Spleen (tissue), 11 donors: ENCODE measurements around the gene TTLL9. TPM values are rescaled to one million over a fixed set of nuclear protein-coding genes. Genes with fewer than 3 reads are reported as not detected.

Source experiments
- DNase-seq: peaks from one replicate; pipeline ENCODE4 v3.0.0-alpha.2; 2020
- H3K27ac ChIP-seq, 8 donors: fragments of 200-600 bp; sonication (generic) in 7 of 8; 1 replicate in 4 of 8; 2 replicates in 4 of 8; pipeline versions ENCODE4 v1.5.0 to v1.8.0; 2016 to 2021; ENCODE audit warnings: inconsistent platforms in 4 of 8, mild to moderate bottlenecking in 4 of 8, moderate library complexity in 1 of 8
- H3K27me3 ChIP-seq, 7 donors: fragments of 200-600 bp; sonication (generic) in 6 of 7; replicated peaks in 1 of 7; 1 replicate in 4 of 7; 2 replicates in 3 of 7; pipeline versions ENCODE4 v1.5.0 to v1.8.0; 2016 to 2021; ENCODE audit warnings: inconsistent platforms in 3 of 7, mild to moderate bottlenecking in 1 of 7
- H3K36me3 ChIP-seq, 6 donors: fragments of 200-600 bp; sonication (generic) in 5 of 6; 1 replicate in 4 of 6; 2 replicates in 2 of 6; pipeline versions ENCODE4 v1.5.0 to v1.8.0; 2016 to 2021; ENCODE audit warnings: inconsistent platforms in 2 of 6
- H3K4me1 ChIP-seq, 6 donors: fragments of 200-600 bp; sonication (generic) in 5 of 6; 1 replicate in 3 of 6; 2 replicates in 3 of 6; pipeline versions ENCODE4 v1.5.0 to v1.8.0; 2016 to 2021; ENCODE audit warnings: inconsistent platforms in 3 of 6
- H3K4me3 ChIP-seq, 8 donors: fragments of 200-600 bp; sonication (generic) in 7 of 8; 1 replicate in 4 of 8; 2 replicates in 4 of 8; pipeline versions ENCODE4 v1.5.0 to v1.8.0; 2016 to 2021; ENCODE audit warnings: inconsistent platforms in 4 of 8, mild to moderate bottlenecking in 4 of 8, moderate library complexity in 2 of 8
- H3K9me3 ChIP-seq, 8 donors: fragments of 200-600 bp; sonication (generic) in 7 of 8; 1 replicate in 4 of 8; 2 replicates in 4 of 8; pipeline versions ENCODE4 v1.5.0 to v1.8.0; 2016 to 2021; ENCODE audit warnings: inconsistent platforms in 4 of 8
- CTCF ChIP-seq, 11 experiments: fragments of 200-600 bp in 7 of 11; fragments of 450-650 bp in 4 of 11; sonication (generic) in 4 of 11; IDR thresholded peaks in 8 of 11; conservative IDR thresholded peaks in 3 of 11; 1 replicate in 7 of 11; 2 replicates in 4 of 11; pipeline versions ENCODE4 v1.4.0 to v1.8.0; 2016 to 2021; ENCODE audit warnings: antibody characterized with exemption in 11 of 11, inconsistent platforms in 4 of 11, mild to moderate bottlenecking in 1 of 11
- POLR2A ChIP-seq, 3 donors: fragments of 450-650 bp; IDR thresholded peaks; one replicate each; pipeline ENCODE4 v1.5.1; 2017; ENCODE audit warnings: antibody characterized with exemption in 3 of 3, mild to moderate bottlenecking in 1 of 3
- POLR2AphosphoS5 ChIP-seq, 3 donors: sonication (generic); formaldehyde crosslinking; IDR thresholded peaks; one replicate each; pipeline ENCODE4 v1.5.1; 2017; ENCODE audit warnings: antibody characterized with exemption in 3 of 3
- whole genome bisulfite sequencing, 5 donors: extraction: QIAGEN DNeasy Blood & Tissue Kit in 3 of 5; methylation state at CpG; one replicate each; pipeline versions ENCODE4 v1.1.5 to v1.1.7; 2013 to 2018; 5-methylcytosine and 5-hydroxymethylcytosine counted together
- intact Hi-C: fragments of 100-400 bp; cut with DNase I; formaldehyde crosslinking; loops from one replicate; pipeline ENCODE4 v1.15.0; 2023; ENCODE audit warnings: low total_unique reads
- polyA plus RNA-seq, 3 donors: library from polyadenylated mRNA; stranded (reverse); fragments of 200-250 nt; gene quantifications; one replicate each; pipeline ENCODE4 v1.2.1, GENCODE V29; 2013
- total RNA-seq, 7 donors: library from RNA; depleted of rRNA in 3 of 7; stranded (reverse); fragments of >200 nt in 3 of 7; fragmentation: NEBNext Ultra II Directional in 4 of 7; extraction: Animal tissue kit (Norgen Biotek cat#: 25700) in 4 of 7; gene quantifications; one replicate each; pipeline versions ENCODE4 v1.1.0 to v1.2.1, GENCODE V29; 2016 to 2021
- donor health status: healthy with polysubstance abuse.
- donor health status: DM: no; HTN: no; CAD: no; lungs with moderate emphysema.
- donor health status: DM: no; HTN: no; CAD: no.
- donor health status: Bipolar disorder and iron deficiency.
- donor health status: healthy.
- donor health status: DM: no; HTN: no; CAD: no.
- donor health status: DM: yes; HTN: yes; CAD: no.

TTLL9 gene
- total and polyA plus RNA-seq, 10 donors, result 0.22 to 0.79 (median 0.33) TPM

- 0 to 1% (median 0%) methylated on average over 55 to 63 of the region's 63 CpGs for WGBS, 5 donors
Observed at GRCh38 chr20:31951530-31952453, 81.4 kb downstream of the TTLL9 start, which contains the start of gene PDRG1. Gene PDRG1, minus strand, starts transcription at chr20:31952046. Its CDS starts 85 bp downstream, at chr20:31951961.

GRCh38 chr20:31953556-31954148 is 83.2 kb downstream of the TTLL9 start:
- TF ChIP-seq POLR2A (IDR thresholded peaks at IDR 0.05) (no peak), CTCF (IDR thresholded peaks at IDR 0.05 in 8 of 11, conservative IDR thresholded peaks at IDR 0.05 in 3 of 11) (no peak), POLR2AphosphoS5 (IDR thresholded peaks at IDR 0.05) (no peak)
- peaks cover 11 to 33% (median 25%) of the 10 kb centered on the region in 6 donors for H3K4me1 ChIP-seq
- 84 to 91% (median 88%) methylated on average over 6 of the region's 6 CpGs for WGBS, 5 donors
- H3K9me3 ChIP-seq, result no peaks in the 10 kb centered on the region
- no peak for DNase-seq
- peaks cover 0 to 16% (median 0%) of the 10 kb centered on the region in 7 donors for H3K27me3 ChIP-seq
- no peak overlapping the region for H3K27ac ChIP-seq
- H3K36me3 ChIP-seq, result peaks cover 0 to 17% (median 11%) of the 10 kb centered on the region in 6 donors
- H3K4me3 ChIP-seq, result no peak overlapping the region
- intact Hi-C loops, result loop anchor here (10.0 kb wide), 1 partner anchor 99 kb away; no protein-coding TSS in a partner anchor

More at GRCh38 chr20:31951530-31952453, 81.4 kb downstream of the TTLL9 start, which contains the start of gene PDRG1:
- peaks cover 11 to 33% (median 25%) of the 10 kb centered on the region in 6 donors for H3K4me1 ChIP-seq
- peak within 1 kb of the TSS; percentile 76 to 97 (median 88) for H3K4me3 ChIP-seq
- intact Hi-C loops, result loop anchor here (10.0 kb wide), 1 partner anchor 97 kb away; no protein-coding TSS in a partner anchor
- peaks cover 0 to 7% (median 0%) of the 10 kb centered on the region in 8 donors for H3K9me3 ChIP-seq
- TF ChIP-seq POLR2AphosphoS5 (IDR thresholded peaks at IDR 0.05), result peak; percentile 94 to 95 (median 95)
- TF ChIP-seq POLR2A (IDR thresholded peaks at IDR 0.05), result no peak
- TF ChIP-seq CTCF (IDR thresholded peaks at IDR 0.05 in 8 of 11, conservative IDR thresholded peaks at IDR 0.05 in 3 of 11), result peak; percentile 87 to 99 (median 97)
- peaks cover 0 to 6% (median 0%) of the 10 kb centered on the region in 7 donors for H3K27me3 ChIP-seq
- H3K27ac ChIP-seq, result peak within 1 kb of the TSS; percentile 72 to 92 (median 84)
- peak; percentile 99 for DNase-seq
- H3K36me3 ChIP-seq, result peaks cover 3 to 35% (median 30%) of the 10 kb centered on the region in 6 donors

- Histone ChIP-seq H3K36me3 (peaks cover 0 to 8% (median 3%) of the 10 kb centered on the region in 6 donors), H3K4me1 (peaks cover 11 to 27% (median 21%) of the 10 kb centered on the region in 6 donors), H3K9me3 (no peaks in the 10 kb centered on the region), H3K4me3 (no peak overlapping the region), H3K27ac (no peak overlapping the region), H3K27me3 (peaks cover 0 to 17% (median 0%) of the 10 kb centered on the region in 7 donors)
- intact Hi-C loops, result loop anchor here (10.0 kb wide), 1 partner anchor 100 kb away; no protein-coding TSS in a partner anchor
- TF ChIP-seq POLR2AphosphoS5 (IDR thresholded peaks at IDR 0.05) (no peak), POLR2A (IDR thresholded peaks at IDR 0.05) (no peak), CTCF (IDR thresholded peaks at IDR 0.05 in 8 of 11, conservative IDR thresholded peaks at IDR 0.05 in 3 of 11) (no peak)
- DNase-seq, result no peak
- 58 to 77% (median 64%) methylated on average over 1 of the region's 1 CpG for WGBS, 5 donors
Observed at GRCh38 chr20:31954500-31954899, 84.1 kb downstream of the TTLL9 start.
